ENCODE data around the gene SETD7.

SETD7 gene

GRCh38 chr4:139461022-139461628 is 94.9 kb downstream of the SETD7 start:
- TF ChIP-seq CTCF (IDR thresholded peaks at IDR 0.05; ENCODE audit: extremely low read depth, missing control alignments) = no peak
- DNase-seq (ENCODE audit: low spot score) = no peak

GRCh38 chr4:139460565-139460964 is 95.5 kb downstream of the SETD7 start:
- TF ChIP-seq CTCF (IDR thresholded peaks at IDR 0.05; ENCODE audit: extremely low read depth, missing control alignments) = no peak
- DNase-seq (ENCODE audit: low spot score) = no peak

- no peak for TF ChIP-seq CTCF (IDR thresholded peaks at IDR 0.05; ENCODE audit: extremely low read depth, missing control alignments)
- DNase-seq (ENCODE audit: low spot score) = no peak
Measured at GRCh38 chr4:139458999-139459398, 97.0 kb downstream of the SETD7 start.

GRCh38 chr4:139458543-139458942 is 97.5 kb downstream of the SETD7 start:
- TF ChIP-seq CTCF (IDR thresholded peaks at IDR 0.05; ENCODE audit: extremely low read depth, missing control alignments) = no peak
- no peak for DNase-seq (ENCODE audit: low spot score)

GRCh38 chr4:139457318-139457717 is 98.7 kb downstream of the SETD7 start:
- DNase-seq (ENCODE audit: low spot score) = no peak
- no peak for TF ChIP-seq CTCF (IDR thresholded peaks at IDR 0.05; ENCODE audit: extremely low read depth, missing control alignments)

GRCh38 chr4:139455126-139455538 is 100.9 kb downstream of the SETD7 start:
- DNase-seq (ENCODE audit: low spot score) = no peak

More at GRCh38 chr4:139455126-139455538, 100.9 kb downstream of the SETD7 start:
- TF ChIP-seq CTCF (IDR thresholded peaks at IDR 0.05; ENCODE audit: extremely low read depth, missing control alignments) = no peak

All from GM20000 (cell line).